ENCODE measurements around the gene DNAJC13. TPM values are rescaled to one million over a fixed set of nuclear protein-coding genes. Genes with fewer than 3 reads are reported as not detected.

The DNAJC13 gene
- polyA plus RNA-seq, 2 of the 4 experiments (the other 2 are of a cell fraction), result 17.0 to 29.8 TPM

DNA sequence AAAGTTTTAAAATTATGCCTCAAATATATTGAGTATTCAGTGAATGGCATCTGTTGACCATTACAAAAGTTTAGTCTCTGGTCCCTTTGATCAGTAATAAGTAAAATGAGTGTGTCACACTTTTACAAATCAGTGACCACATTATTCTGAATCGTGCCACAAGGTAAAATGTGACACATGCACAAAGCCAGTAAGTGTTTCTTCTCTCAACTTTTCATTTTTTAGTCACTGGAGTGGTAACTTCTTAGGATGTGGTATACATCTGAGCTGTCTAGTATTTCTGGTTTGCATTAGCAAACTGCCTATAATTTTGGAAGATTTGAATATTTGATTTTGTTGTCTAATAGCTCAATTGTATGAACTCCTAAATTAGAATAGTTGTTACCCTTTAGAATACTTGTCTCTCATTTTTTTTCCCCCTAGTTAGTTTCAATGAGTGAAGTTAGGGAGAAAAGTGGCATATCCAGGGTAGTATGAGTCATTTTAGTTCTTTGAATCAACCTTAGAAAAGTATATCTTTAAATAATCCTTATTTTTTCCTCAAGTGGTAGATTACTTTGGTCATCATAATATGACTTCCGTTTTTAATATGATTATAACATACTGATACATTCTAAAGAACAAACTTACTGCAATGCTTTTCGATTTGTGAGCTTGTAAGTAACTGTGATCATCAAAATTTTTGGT, 18.1 kb downstream of the DNAJC13 start:
- Histone ChIP-seq H3K4me2 (no peak overlapping the region), H3K4me1 (peaks cover 13% of the 10 kb centered on the region), H3K9me3 (no peaks in the 10 kb centered on the region), H3K4me3 (no peak overlapping the region), H3K27ac (no peak overlapping the region)
- WGBS (ENCODE audit: missing lambda C conversion rate), result 81% methylated on average over 3 of the region's 3 CpGs
- no peak for DNase-seq (ENCODE audit: low read depth in 1 of 2, low spot score in 1 of 2)
- no peak for ATAC-seq
- TF ChIP-seq, protein P1, sequence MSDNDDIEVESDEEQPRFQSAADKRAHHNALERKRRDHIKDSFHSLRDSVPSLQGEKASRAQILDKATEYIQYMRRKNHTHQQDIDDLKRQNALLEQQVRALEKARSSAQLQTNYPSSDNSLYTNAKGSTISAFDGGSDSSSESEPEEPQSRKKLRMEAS (IDR thresholded peaks at IDR 0.05), result no peak
- TF ChIP-seq MYC (IDR thresholded peaks at IDR 0.05; ENCODE audit: borderline replicate concordance, low read length) (no peak), ZFP36 (IDR thresholded peaks at IDR 0.05; ENCODE audit: borderline replicate concordance, partially characterized antibody) (no peak), ESRRA (IDR thresholded peaks at IDR 0.05; ENCODE audit: borderline replicate concordance, low read length) (no peak), HOXA7 (CRISPR knock-in tag; IDR thresholded peaks at IDR 0.05) (no peak), NFE2L2 (conservative IDR thresholded peaks at IDR 0.05; ENCODE audit: low read length) (no peak), ZC3H11A (IDR thresholded peaks at IDR 0.05) (no peak), RAD21 (conservative IDR thresholded peaks at IDR 0.05 in 1 of 2, IDR thresholded peaks at IDR 0.05 in 1 of 2) (no peak), RFX5 (IDR thresholded peaks at IDR 0.05) (no peak), HOXB5 (CRISPR knock-in tag; IDR thresholded peaks at IDR 0.05) (no peak), MAFK (IDR thresholded peaks at IDR 0.05; ENCODE audit: partially characterized antibody) (no peak), NR3C1 (IDR thresholded peaks at IDR 0.05) (no peak), CBX2 (IDR thresholded peaks at IDR 0.05; ENCODE audit: borderline replicate concordance, low read depth) (no peak), TP53 (CRISPR knock-in tag; IDR thresholded peaks at IDR 0.05) (no peak), PHF8 (IDR thresholded peaks at IDR 0.05; ENCODE audit: borderline replicate concordance, low read depth) (no peak), MAZ (IDR thresholded peaks at IDR 0.05; ENCODE audit: borderline replicate concordance, low read depth, low read length) (no peak), FOXS1 (CRISPR knock-in tag; IDR thresholded peaks at IDR 0.05) (no peak)
- TF ChIP-seq, protein P2, sequence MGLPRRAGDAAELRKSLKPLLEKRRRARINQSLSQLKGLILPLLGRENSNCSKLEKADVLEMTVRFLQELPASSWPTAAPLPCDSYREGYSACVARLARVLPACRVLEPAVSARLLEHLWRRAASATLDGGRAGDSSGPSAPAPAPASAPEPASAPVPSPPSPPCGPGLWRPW (IDR thresholded peaks at IDR 0.05), result no peak
- TF ChIP-seq, protein P3, sequence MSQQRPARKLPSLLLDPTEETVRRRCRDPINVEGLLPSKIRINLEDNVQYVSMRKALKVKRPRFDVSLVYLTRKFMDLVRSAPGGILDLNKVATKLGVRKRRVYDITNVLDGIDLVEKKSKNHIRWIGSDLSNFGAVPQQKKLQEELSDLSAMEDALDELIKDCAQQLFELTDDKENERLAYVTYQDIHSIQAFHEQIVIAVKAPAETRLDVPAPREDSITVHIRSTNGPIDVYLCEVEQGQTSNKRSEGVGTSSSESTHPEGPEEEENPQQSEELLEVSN (IDR thresholded peaks at IDR 0.05; ENCODE audit: borderline replicate concordance, low read depth), result no peak
- POLR2A ChIA-PET, result no interaction called here
- no peak for FAIRE-seq
- CTCF ChIA-PET, result no interaction called here

DNA sequence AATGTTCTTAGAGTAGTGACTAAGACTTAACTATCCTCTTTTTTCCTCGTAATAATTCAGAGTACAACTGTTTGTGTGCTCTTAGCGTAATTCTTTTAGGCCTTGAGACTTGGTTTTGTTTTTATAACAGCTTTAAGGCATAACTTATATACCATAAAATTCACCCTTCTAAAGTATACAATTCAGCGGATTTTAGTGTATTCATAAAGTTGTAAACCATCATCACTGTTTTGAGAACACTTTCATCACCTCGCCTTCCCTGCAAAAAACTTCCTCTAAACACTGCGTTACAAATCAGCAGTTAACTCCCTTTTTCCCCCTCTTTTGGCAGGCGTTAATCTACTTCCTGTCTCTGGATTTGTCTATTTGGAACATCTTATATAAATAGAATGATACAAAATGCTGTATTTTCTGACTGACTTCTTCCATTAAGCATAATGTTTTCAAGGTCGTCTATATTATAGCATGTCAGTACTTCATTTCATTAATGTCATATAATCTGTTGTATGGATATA, 18.7 kb downstream of the DNAJC13 start:
- CTCF ChIA-PET, result no interaction called here
- Histone ChIP-seq H3K27ac (no peak overlapping the region), H3K4me2 (no peak overlapping the region), H3K9me3 (no peaks in the 10 kb centered on the region), H3K4me1 (peaks cover 13% of the 10 kb centered on the region), H3K4me3 (no peak overlapping the region)
- ATAC-seq, result no peak
- FAIRE-seq, result no peak
- POLR2A ChIA-PET, result no interaction called here
- no peak for DNase-seq (ENCODE audit: low read depth in 1 of 2, low spot score in 1 of 2)
- 91% methylated on average over 7 of the region's 7 CpGs for WGBS (ENCODE audit: missing lambda C conversion rate)
- TF ChIP-seq EHMT2 (IDR thresholded peaks at IDR 0.05; ENCODE audit: low read depth) (no peak), RAD21 (conservative IDR thresholded peaks at IDR 0.05 in 1 of 2, IDR thresholded peaks at IDR 0.05 in 1 of 2) (no peak), FOSL2 (IDR thresholded peaks at IDR 0.05) (no peak), FOSL2 (CRISPR knock-in tag; IDR thresholded peaks at IDR 0.05) (no peak), SREBF2 (IDR thresholded peaks at IDR 0.05) (no peak), CBX8 (IDR thresholded peaks at IDR 0.05) (no peak), SMC3 (IDR thresholded peaks at IDR 0.05) (no peak), FOXS1 (CRISPR knock-in tag; IDR thresholded peaks at IDR 0.05) (no peak), RARB (CRISPR knock-in tag; IDR thresholded peaks at IDR 0.05) (no peak), BHLHE40 (IDR thresholded peaks at IDR 0.05; ENCODE audit: low read depth, low read length) (no peak), RCOR1 (IDR thresholded peaks at IDR 0.05; ENCODE audit: low read depth, low read length) (no peak), HDAC2 (IDR thresholded peaks at IDR 0.05) (no peak), JUNB (IDR thresholded peaks at IDR 0.05) (no peak)
- TF ChIP-seq, protein P4, sequence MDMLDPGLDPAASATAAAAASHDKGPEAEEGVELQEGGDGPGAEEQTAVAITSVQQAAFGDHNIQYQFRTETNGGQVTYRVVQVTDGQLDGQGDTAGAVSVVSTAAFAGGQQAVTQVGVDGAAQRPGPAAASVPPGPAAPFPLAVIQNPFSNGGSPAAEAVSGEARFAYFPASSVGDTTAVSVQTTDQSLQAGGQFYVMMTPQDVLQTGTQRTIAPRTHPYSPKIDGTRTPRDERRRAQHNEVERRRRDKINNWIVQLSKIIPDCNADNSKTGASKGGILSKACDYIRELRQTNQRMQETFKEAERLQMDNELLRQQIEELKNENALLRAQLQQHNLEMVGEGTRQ (IDR thresholded peaks at IDR 0.05), result no peak
- TF ChIP-seq, protein P2 (IDR thresholded peaks at IDR 0.05), result no peak
- TF ChIP-seq, protein P5, sequence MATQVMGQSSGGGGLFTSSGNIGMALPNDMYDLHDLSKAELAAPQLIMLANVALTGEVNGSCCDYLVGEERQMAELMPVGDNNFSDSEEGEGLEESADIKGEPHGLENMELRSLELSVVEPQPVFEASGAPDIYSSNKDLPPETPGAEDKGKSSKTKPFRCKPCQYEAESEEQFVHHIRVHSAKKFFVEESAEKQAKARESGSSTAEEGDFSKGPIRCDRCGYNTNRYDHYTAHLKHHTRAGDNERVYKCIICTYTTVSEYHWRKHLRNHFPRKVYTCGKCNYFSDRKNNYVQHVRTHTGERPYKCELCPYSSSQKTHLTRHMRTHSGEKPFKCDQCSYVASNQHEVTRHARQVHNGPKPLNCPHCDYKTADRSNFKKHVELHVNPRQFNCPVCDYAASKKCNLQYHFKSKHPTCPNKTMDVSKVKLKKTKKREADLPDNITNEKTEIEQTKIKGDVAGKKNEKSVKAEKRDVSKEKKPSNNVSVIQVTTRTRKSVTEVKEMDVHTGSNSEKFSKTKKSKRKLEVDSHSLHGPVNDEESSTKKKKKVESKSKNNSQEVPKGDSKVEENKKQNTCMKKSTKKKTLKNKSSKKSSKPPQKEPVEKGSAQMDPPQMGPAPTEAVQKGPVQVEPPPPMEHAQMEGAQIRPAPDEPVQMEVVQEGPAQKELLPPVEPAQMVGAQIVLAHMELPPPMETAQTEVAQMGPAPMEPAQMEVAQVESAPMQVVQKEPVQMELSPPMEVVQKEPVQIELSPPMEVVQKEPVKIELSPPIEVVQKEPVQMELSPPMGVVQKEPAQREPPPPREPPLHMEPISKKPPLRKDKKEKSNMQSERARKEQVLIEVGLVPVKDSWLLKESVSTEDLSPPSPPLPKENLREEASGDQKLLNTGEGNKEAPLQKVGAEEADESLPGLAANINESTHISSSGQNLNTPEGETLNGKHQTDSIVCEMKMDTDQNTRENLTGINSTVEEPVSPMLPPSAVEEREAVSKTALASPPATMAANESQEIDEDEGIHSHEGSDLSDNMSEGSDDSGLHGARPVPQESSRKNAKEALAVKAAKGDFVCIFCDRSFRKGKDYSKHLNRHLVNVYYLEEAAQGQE (IDR thresholded peaks at IDR 0.05), result no peak
